A673 (cell line): Measurements from ENCODE around the gene MICAL3. TPM values are rescaled to one million over a fixed set of nuclear protein-coding genes. Genes with fewer than 3 reads are reported as not detected.

ENCODE experiments used
- BruUV-seq: library from RNA; stranded (reverse); fragments of 400-500 nt; replicated peaks from 2 replicates; lab custom pipeline; 2021; lab: Mats Ljungman, UMichigan
- CTCF ChIA-PET: fragments of 300-600 bp; sonication (Branson Sonifier 250); formaldehyde crosslinking; loops from one replicate; lab custom pipeline; 2022; ENCODE audit warnings: antibody characterized with exemption; lab: Charles Lee
- POLR2A ChIA-PET: fragments of 300-600 bp; sonication (Branson Sonifier 250); formaldehyde crosslinking; loops from one replicate; lab custom pipeline; 2022; ENCODE audit warnings: antibody characterized with exemption; ENCODE audit not compliant: low non-redundant PET; lab: Charles Lee
- DNase-seq: peaks from one replicate; pipeline ENCODE4 v3.0.0-alpha.2; 2015; ENCODE audit warnings: low spot score
- H3K27ac ChIP-seq: fragments of 200-600 bp; sonication (generic); 2 replicates; pipeline ENCODE4 v1.5.1; 2016; ENCODE audit warnings: mixed run types, low read depth, mild to moderate bottlenecking, mixed read lengths, antibody characterized with exemption, low read length; ENCODE audit not compliant: poor library complexity, severe bottlenecking
- H3K27me3 ChIP-seq: fragments of 200-600 bp; sonication (generic); replicated peaks from 2 replicates; pipeline ENCODE4 v1.6.1; 2017; ENCODE audit warnings: mixed run types, low read depth, mild to moderate bottlenecking, mixed read lengths, antibody characterized with exemption, low read length; ENCODE audit not compliant: insufficient read depth, poor library complexity
- H3K36me3 ChIP-seq: fragments of 200-600 bp; sonication (generic); 2 replicates; pipeline ENCODE4 v1.6.1; 2016; ENCODE audit warnings: mixed run types, mild to moderate bottlenecking, mixed read lengths, antibody characterized with exemption, low read length; ENCODE audit not compliant: insufficient read depth, poor library complexity, severe bottlenecking
- H3K4me1 ChIP-seq: fragments of 200-600 bp; sonication (generic); 2 replicates; pipeline ENCODE4 v1.6.1; 2017; ENCODE audit warnings: mixed run types, mild to moderate bottlenecking, mixed read lengths, antibody characterized with exemption, low read length; ENCODE audit not compliant: insufficient read depth, poor library complexity, severe bottlenecking
- H3K4me3 ChIP-seq: fragments of 200-600 bp; sonication (generic); 2 replicates; pipeline ENCODE4 v1.5.1; 2016; ENCODE audit warnings: low read depth, mixed run types, mild to moderate bottlenecking, mixed read lengths, low read length; ENCODE audit not compliant: poor library complexity, severe bottlenecking
- H3K9me3 ChIP-seq: fragments of 200-600 bp; sonication (generic); 2 replicates; pipeline ENCODE4 v1.6.1; 2016; ENCODE audit warnings: mixed run types, low read depth, mild to moderate bottlenecking, mixed read lengths, antibody characterized with exemption, low read length; ENCODE audit not compliant: poor library complexity, severe bottlenecking
- CTCF ChIP-seq: fragments of 300-800, 200-600 bp; sonication (generic); conservative IDR thresholded peaks from 2 replicates; pipeline ENCODE4 v1.5.1; 2017; ENCODE audit warnings: low read depth, mild to moderate bottlenecking, antibody characterized with exemption, low read length, moderate library complexity, mixed read lengths
- EZH2 ChIP-seq: fragments of 200-600 bp; sonication (generic); IDR thresholded peaks from 2 replicates; pipeline ENCODE4 v1.6.1; 2017; ENCODE audit warnings: borderline replicate concordance, low read depth, mild to moderate bottlenecking, mixed read lengths, antibody characterized with exemption, low read length; ENCODE audit not compliant: poor library complexity, severe bottlenecking
- intact Hi-C: fragments of 100-400 bp; cut with micrococcal nuclease; formaldehyde crosslinking; loops from one replicate; pipeline ENCODE4 v1.10.0; 2022; ENCODE audit not compliant: unreplicated experiment
- total RNA-seq: library from RNA; stranded (reverse); gene quantifications from 2 replicates; pipeline ENCODE4 v1.2.3, GENCODE V29; 2021

Gene MICAL3
- total RNA-seq, 1 experiment from 2014 or later: 63.6 TPM

- CTCF ChIA-PET: no interaction called here
- no peak overlapping the region for H3K27ac ChIP-seq
- H3K9me3 ChIP-seq: no peaks in the 10 kb centered on the region
- no peak for DNase-seq
- TF ChIP-seq EZH2 (no peak), CTCF (no peak)
- no peaks in the 10 kb centered on the region for H3K27me3 ChIP-seq
- no TSS peak for BruUV-seq
- peaks cover 5% of the 10 kb centered on the region for H3K4me1 ChIP-seq
- H3K4me3 ChIP-seq: no peak overlapping the region
- POLR2A ChIA-PET: no interaction called here
- intact Hi-C loops: no loop called here
- H3K36me3 ChIP-seq: no peaks in the 10 kb centered on the region
Observed at GRCh38 chr22:17990942-17991341, 33.4 kb downstream of the MICAL3 start.

DNA sequence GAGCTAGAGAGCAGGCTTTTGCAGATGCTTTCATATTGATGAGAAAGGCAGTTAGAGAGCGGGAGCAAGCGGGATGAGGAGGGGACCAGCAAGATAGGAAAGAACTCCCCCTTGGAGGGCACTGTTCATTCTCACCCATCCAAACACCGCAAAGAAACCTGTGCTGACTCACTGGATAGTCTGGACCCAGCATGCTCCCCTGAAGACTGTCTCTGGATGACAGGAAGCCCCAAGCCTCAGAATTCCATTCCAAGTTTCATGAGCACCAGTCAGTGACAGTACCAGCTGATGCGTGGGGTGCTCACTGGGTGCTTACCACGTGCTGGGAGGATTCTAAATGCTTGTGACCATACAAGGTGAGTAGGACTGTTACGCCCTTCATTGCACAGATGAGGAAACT, 34.2 kb downstream of the MICAL3 start:
- DNase-seq: no peak
- Histone ChIP-seq H3K36me3 (no peaks in the 10 kb centered on the region), H3K27ac (no peak overlapping the region), H3K4me1 (peaks cover 5% of the 10 kb centered on the region), H3K4me3 (no peak overlapping the region), H3K27me3 (no peaks in the 10 kb centered on the region), H3K9me3 (no peaks in the 10 kb centered on the region)
- TF ChIP-seq CTCF (no peak), EZH2 (no peak)
- ChIA-PET POLR2A (no interaction called here), CTCF (no interaction called here)
- intact Hi-C loops: no loop called here
- BruUV-seq: no TSS peak

- no peak for DNase-seq
- Histone ChIP-seq H3K4me1 (peaks cover 5% of the 10 kb centered on the region), H3K27ac (no peak overlapping the region), H3K9me3 (no peaks in the 10 kb centered on the region), H3K27me3 (no peaks in the 10 kb centered on the region), H3K4me3 (no peak overlapping the region), H3K36me3 (no peaks in the 10 kb centered on the region)
- TF ChIP-seq CTCF (no peak), EZH2 (no peak)
- BruUV-seq: no TSS peak
- POLR2A ChIA-PET: interaction anchor here (0.9 kb wide), 1 partner anchor 84 kb away, joined by 3 read pairs; no protein-coding TSS in a partner anchor
- CTCF ChIA-PET: no interaction called here
- intact Hi-C loops: no loop called here
Observed at GRCh38 chr22:17988800-17989513, 35.4 kb downstream of the MICAL3 start.
